SK-N-MC (cell line): ENCODE results near the gene RAD17.
"Not testable (repeated sequence)": the region's sequence is repeated elsewhere in the genome, so short reads cannot be mapped to it uniquely, and the experiment has no call there.

ENCODE experiments used
- DNase-seq: peaks from one replicate; pipeline ENCODE4 v3.0.0-alpha.2; 2011; ENCODE audit warnings: low read depth, low spot score
- H3K27ac ChIP-seq: fragments of 200-600 bp; sonication (generic); 2 replicates; pipeline ENCODE4 v1.5.1; 2016; ENCODE audit warnings: mixed run types
- H3K36me3 ChIP-seq: fragments of 200-600 bp; sonication (generic); 2 replicates; pipeline ENCODE4 v1.6.1; 2017; ENCODE audit warnings: antibody characterized with exemption, low read length, mixed read lengths; ENCODE audit not compliant: insufficient read depth
- H3K4me3 ChIP-seq: fragments of 200-600 bp; sonication (generic); 2 replicates; pipeline ENCODE4 v1.5.1; 2016
- H3K9ac ChIP-seq: fragments of 200-600 bp; sonication (generic); 2 replicates; pipeline ENCODE4 v1.8.0; 2017; ENCODE audit warnings: mixed run types, mixed read lengths; ENCODE audit not compliant: insufficient read length
- H3K9me3 ChIP-seq: fragments of 200-600 bp; sonication (generic); 2 replicates; pipeline ENCODE4 v1.6.1; 2017; ENCODE audit warnings: low read depth, mild to moderate bottlenecking, antibody characterized with exemption, low read length, moderate library complexity, mixed read lengths
- EZH2 ChIP-seq: fragments of 200-600 bp; sonication (generic); IDR thresholded peaks from one replicate; pipeline ENCODE4 v1.6.1; 2017; ENCODE audit warnings: antibody characterized with exemption
- FOXP2 ChIP-seq: optimal IDR thresholded peaks from 2 replicates; pipeline ENCODE3; 2011; ENCODE audit warnings: mild to moderate bottlenecking, moderate library complexity; ENCODE audit not compliant: insufficient read depth; ENCODE audit errors: extremely low read length, control extremely low read depth
- POLR2AphosphoS5 ChIP-seq: IDR thresholded peaks from 2 replicates; pipeline ENCODE4 v1.6.1; 2012; ENCODE audit warnings: mild to moderate bottlenecking, low read depth, low read length, borderline replicate concordance

The RAD17 gene

DNA sequence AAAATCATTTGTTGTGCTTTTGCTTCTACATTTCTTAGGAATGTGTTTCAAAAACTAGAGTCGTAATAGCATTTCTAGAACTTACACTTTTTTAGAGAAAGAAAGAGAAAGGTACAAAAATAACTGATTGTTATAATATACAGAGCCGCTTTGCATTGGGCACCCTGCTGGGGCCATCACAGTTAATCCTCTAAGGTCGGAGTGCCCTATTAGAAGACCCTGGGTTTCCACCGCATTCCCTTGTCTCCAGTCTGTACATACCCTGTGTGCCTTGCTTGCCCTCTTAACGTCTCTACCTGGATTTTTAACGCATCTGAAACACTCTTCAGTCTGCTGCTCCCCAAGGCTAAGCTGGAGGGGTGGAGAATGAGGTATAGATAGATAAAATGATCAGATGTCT lies 46.6 kb downstream of the RAD17 start:
- Histone ChIP-seq H3K4me3 (no peak overlapping the region), H3K9ac (no peak overlapping the region)
- DNase-seq = no peak

GRCh38 chr5:69416699-69417098 lies 47.1 kb downstream of the RAD17 start:
- H3K27ac ChIP-seq = no peak overlapping the region
- H3K4me3 ChIP-seq = no peak overlapping the region

More for the DNA sequence above, 46.6 kb downstream of the RAD17 start:
- TF ChIP-seq EZH2 = no peak
- no peak for TF ChIP-seq FOXP2
- no peak for TF ChIP-seq POLR2AphosphoS5
- Histone ChIP-seq H3K27ac (no peak overlapping the region), H3K36me3 (peaks cover 30% of the 10 kb centered on the region), H3K9me3 (no peaks in the 10 kb centered on the region)

DNA sequence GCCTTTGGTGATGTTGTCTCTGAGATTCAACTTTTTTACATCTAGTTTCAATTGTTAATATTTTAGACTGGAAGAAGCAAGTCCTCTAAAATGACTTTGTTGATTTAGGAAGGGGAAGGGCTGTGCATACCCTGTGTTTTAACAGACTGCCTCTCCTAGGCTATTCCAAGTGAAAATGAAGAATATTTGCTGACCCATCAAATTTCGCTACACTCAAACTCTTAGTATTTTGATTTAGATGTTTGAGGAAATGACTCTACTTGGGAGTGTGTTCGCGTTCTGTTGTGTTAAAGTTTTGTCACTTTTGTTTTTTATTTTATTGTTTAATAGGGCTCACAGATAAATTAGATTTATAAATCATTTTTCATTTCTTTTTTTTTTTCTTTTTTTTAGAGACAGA lies 48.9 kb downstream of the RAD17 start:
- Histone ChIP-seq H3K36me3 (peaks cover 22% of the 10 kb centered on the region), H3K4me3 (no peak overlapping the region), H3K9me3 (no peaks in the 10 kb centered on the region), H3K27ac (no peak overlapping the region), H3K9ac (no peak overlapping the region)
- TF ChIP-seq EZH2 (no peak), FOXP2 (no peak), POLR2AphosphoS5 (no peak)
- no peak for DNase-seq

More at GRCh38 chr5:69416699-69417098, 47.1 kb downstream of the RAD17 start:
- Histone ChIP-seq H3K9ac (no peak overlapping the region), H3K9me3 (no peaks in the 10 kb centered on the region), H3K36me3 (peaks cover 26% of the 10 kb centered on the region)
- no peak for DNase-seq
- no peak for TF ChIP-seq FOXP2

DNA sequence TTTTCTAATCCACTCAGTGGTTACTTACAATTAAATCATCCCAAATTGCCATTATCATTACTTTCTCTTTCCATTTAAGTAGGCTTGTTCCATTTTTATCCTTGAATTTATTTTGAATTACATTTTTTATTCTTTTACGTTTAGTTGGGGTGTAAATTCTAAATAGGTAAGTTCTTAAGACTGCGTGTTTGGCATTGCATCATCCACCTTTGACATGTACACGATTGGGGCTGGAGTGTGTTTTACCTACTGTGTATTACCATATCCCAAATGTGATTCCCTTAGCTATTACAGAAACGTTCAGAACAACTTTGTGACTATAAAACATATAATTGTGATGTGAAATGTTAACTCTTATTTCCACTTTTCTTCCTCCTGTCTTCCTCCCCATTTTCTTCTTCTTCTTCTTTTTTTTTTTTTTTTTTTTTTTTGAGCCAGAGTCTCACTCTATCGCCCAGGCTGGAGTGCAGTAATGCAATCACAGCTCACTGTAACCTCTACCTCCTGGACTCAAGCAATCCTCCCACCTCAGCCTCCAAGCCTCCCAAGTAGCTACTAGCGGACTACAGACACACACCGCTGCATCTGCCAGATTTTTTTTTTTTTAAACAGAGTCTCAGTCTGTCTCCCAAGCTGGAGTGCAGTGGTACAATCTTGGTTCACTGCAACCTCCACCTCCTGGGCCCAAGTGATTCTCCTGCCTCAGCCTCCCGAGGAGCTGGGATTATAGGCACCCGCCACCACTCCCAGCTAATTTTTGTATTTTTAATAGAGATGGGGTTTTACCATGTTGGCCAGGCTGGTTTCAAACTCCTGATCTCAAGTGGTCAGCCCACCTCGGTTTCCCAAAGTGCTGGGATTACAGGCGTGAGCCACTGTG lies 62.0 kb downstream of the RAD17 start:
- H3K27ac ChIP-seq = no peak overlapping the region

DNA sequence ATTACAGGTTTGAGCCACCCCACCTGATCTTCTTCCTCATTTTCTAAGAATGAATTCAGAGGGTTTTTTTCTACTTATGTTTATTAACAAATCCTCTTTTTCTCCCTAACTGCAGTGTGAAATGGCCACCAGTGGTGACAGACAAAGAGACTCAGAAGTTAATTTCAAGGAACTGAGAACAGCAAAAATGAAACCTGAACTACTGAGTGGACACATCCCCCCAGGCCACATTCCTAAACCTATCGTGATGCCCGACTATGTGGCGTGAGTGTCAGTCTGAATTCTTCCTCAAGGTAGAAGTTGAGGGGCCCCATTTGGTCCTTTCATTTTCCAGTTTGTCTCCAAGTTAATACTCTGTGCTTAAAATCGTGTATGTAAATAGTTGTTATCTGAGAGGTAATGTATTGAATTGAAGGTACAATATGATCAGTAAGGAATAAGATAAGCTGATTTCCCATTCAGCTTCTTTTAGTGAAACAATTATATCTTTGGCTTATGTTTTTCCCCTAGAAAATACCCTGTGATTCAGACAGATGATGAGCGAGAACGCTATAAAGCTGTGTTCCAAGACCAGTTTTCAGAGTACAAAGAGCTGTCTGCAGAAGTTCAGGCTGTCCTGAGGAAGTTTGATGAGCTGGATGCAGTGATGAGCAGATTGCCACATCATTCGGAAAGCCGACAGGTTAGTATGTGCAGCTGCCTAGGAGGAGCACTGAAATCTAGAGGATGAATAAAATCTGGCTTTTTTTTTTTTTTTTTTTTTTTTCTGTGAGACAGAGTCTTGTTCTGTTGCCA lies 63.0 kb downstream of the RAD17 start:
- TF ChIP-seq POLR2AphosphoS5 = no peak
- no peak for TF ChIP-seq EZH2
- no peak for TF ChIP-seq FOXP2
- Histone ChIP-seq H3K9ac (no peak overlapping the region), H3K4me3 (no peak overlapping the region), H3K27ac (no peak overlapping the region), H3K36me3 (no peaks in the 10 kb centered on the region), H3K9me3 (no peaks in the 10 kb centered on the region)
- no peak for DNase-seq

More for the DNA sequence above, 62.0 kb downstream of the RAD17 start:
- no peak for DNase-seq
- TF ChIP-seq POLR2AphosphoS5 (no peak), EZH2 (no peak)
- no peaks in the 10 kb centered on the region for H3K9me3 ChIP-seq
- H3K9ac ChIP-seq = no peak overlapping the region
- no peaks in the 10 kb centered on the region for H3K36me3 ChIP-seq
- no peak overlapping the region for H3K4me3 ChIP-seq

- not testable (repeated sequence) for H3K9me3 ChIP-seq, DNase-seq, H3K4me3 ChIP-seq, H3K36me3 ChIP-seq, H3K9ac ChIP-seq, H3K27ac ChIP-seq
These were observed 65.8 kb downstream of the RAD17 start for GRCh38 chr5:69435276-69435884.

GRCh38 chr5:69444127-69444754 lies 74.6 kb downstream of the RAD17 start:
- no peak overlapping the region for H3K9ac ChIP-seq
- TF ChIP-seq EZH2 = no peak
- TF ChIP-seq POLR2AphosphoS5 = no peak
- no peak for TF ChIP-seq FOXP2
- no peaks in the 10 kb centered on the region for H3K36me3 ChIP-seq

GRCh38 chr5:69449511-69449910 lies 79.9 kb downstream of the RAD17 start:
- no peak overlapping the region for H3K4me3 ChIP-seq
- no peak for TF ChIP-seq POLR2AphosphoS5
- no peak for TF ChIP-seq FOXP2
- no peak for TF ChIP-seq EZH2
- no peaks in the 10 kb centered on the region; the same call in 1 of the 2 replicates for H3K9me3 ChIP-seq
- H3K9ac ChIP-seq = no peak overlapping the region
- DNase-seq = no peak
- no peaks in the 10 kb centered on the region for H3K36me3 ChIP-seq
- no peak overlapping the region for H3K27ac ChIP-seq

More at GRCh38 chr5:69444127-69444754, 74.6 kb downstream of the RAD17 start:
- H3K27ac ChIP-seq = no peak overlapping the region
- no peak for DNase-seq
- no peaks in the 10 kb centered on the region for H3K9me3 ChIP-seq
- no peak overlapping the region for H3K4me3 ChIP-seq
